Panc1 (cell line): ENCODE results near the gene GC. TPM values are rescaled to one million over a fixed set of nuclear protein-coding genes. Genes with fewer than 3 reads are reported as not detected.

Source experiments
- ATAC-seq: fragments of 200-7000 bp; cut with Tn5 transposase; 2 replicates; pipeline ENCODE4 v1.9.1; 2020; ENCODE audit warnings: mild to moderate bottlenecking, moderate library complexity
- BruUV-seq: library from RNA; stranded (reverse); fragments of 400-500 nt; replicated peaks from 2 replicates; lab custom pipeline; 2021; lab: Mats Ljungman, UMichigan
- CTCF ChIA-PET: fragments of 300-600 bp; sonication (Branson Sonifier 250); formaldehyde crosslinking; loops from one replicate; lab custom pipeline; 2022; ENCODE audit warnings: antibody characterized with exemption; lab: Charles Lee
- POLR2A ChIA-PET: fragments of 300-600 bp; sonication (Branson Sonifier 250); formaldehyde crosslinking; loops from one replicate; lab custom pipeline; 2022; ENCODE audit warnings: antibody characterized with exemption; lab: Charles Lee
- DNase-seq: peaks from one replicate; pipeline ENCODE4 v3.0.0-alpha.2; 2010; ENCODE audit warnings: low read depth, low spot score
- H3K27ac ChIP-seq: 2 replicates; pipeline ENCODE4 v1.5.1; 2011; ENCODE audit warnings: mild to moderate bottlenecking, low read length, inconsistent platforms
- H3K27me3 ChIP-seq: fragments of 200-500 bp; sonication (Bioruptor generic); 2 replicates; pipeline ENCODE4 v1.6.0; 2014; ENCODE audit warnings: low read length, inconsistent platforms; ENCODE audit not compliant: control insufficient read depth, insufficient read depth
- H3K36me3 ChIP-seq: fragments of 200-500 bp; sonication (Bioruptor generic); 2 replicates; pipeline ENCODE4 v1.5.1; 2014; ENCODE audit warnings: inconsistent platforms, mild to moderate bottlenecking, low read length, moderate library complexity; ENCODE audit not compliant: control insufficient read depth, insufficient read depth
- H3K4me1 ChIP-seq: 2 replicates; pipeline ENCODE4 v1.5.1; 2011; ENCODE audit warnings: inconsistent platforms, mild to moderate bottlenecking, low read length, moderate library complexity; ENCODE audit not compliant: control insufficient read depth, insufficient read depth
- H3K4me3 ChIP-seq, 2 experiments: 2 replicates each; pipeline ENCODE4 v1.5.1; 2011 to 2012; ENCODE audit warnings: low read depth in 2 of 2, low read length in 2 of 2, mild to moderate bottlenecking in 2 of 2, inconsistent platforms in 1 of 2, moderate library complexity in 1 of 2
- H3K9me3 ChIP-seq: fragments of 200-500 bp; sonication (Bioruptor generic); 2 replicates; pipeline ENCODE4 v1.5.1; 2014; ENCODE audit warnings: low read depth, mild to moderate bottlenecking, inconsistent platforms, low read length, moderate library complexity; ENCODE audit not compliant: control insufficient read depth, insufficient read depth
- POLR2AphosphoS5 ChIP-seq: IDR thresholded peaks from 2 replicates; pipeline ENCODE4 v1.6.1; 2012; ENCODE audit warnings: mild to moderate bottlenecking, low read depth, low read length, moderate library complexity
- REST ChIP-seq, 2 experiments: IDR thresholded peaks; 2 replicates each; pipeline ENCODE4 v1.6.1; 2011 to 2012; ENCODE audit warnings: low read depth in 2 of 2, control low read depth in 1 of 2, low read length in 1 of 2, mild to moderate bottlenecking in 1 of 2, moderate library complexity in 1 of 2; ENCODE audit not compliant: insufficient read depth in 1 of 2
- SIN3A ChIP-seq: IDR thresholded peaks from 2 replicates; pipeline ENCODE4 v1.6.1; 2012; ENCODE audit warnings: low read depth, mild to moderate bottlenecking, low read length, moderate library complexity, borderline replicate concordance; ENCODE audit not compliant: insufficient read depth
- TCF7L2 ChIP-seq: IDR thresholded peaks from 2 replicates; pipeline ENCODE4 v1.6.1; 2011; ENCODE audit warnings: mild to moderate bottlenecking, low read depth, low read length, inconsistent platforms
- in situ Hi-C: cut with HindIII; loops from 2 replicates; pipeline ENCODE4 v1.10.0; 2016; ENCODE audit warnings: low sequenced_read_pairs, low pct_unique_long_range_greater_than_20kb
- intact Hi-C: fragments of 100-400 bp; cut with micrococcal nuclease; formaldehyde crosslinking; loops from one replicate; pipeline ENCODE4 v1.10.0; 2022; ENCODE audit not compliant: unreplicated experiment
- total RNA-seq: library from RNA; stranded (reverse); gene quantifications from one replicate; pipeline ENCODE4 v1.2.1, GENCODE V29; 2021; ENCODE audit not compliant: unreplicated experiment
- TF ChIP-seq, protein P1 (sequence below): fragments of 450-650 bp; IDR thresholded peaks from 2 replicates; pipeline ENCODE4 v1.5.1; 2017; ENCODE audit warnings: mild to moderate bottlenecking

Gene GC
- total RNA-seq, 1 experiment from 2014 or later, result 0.31 TPM

- POLR2A ChIA-PET, result no interaction called here
- in situ Hi-C loops, result no loop called here
- Histone ChIP-seq H3K9me3 (no peaks in the 10 kb centered on the region), H3K4me3 (no peak overlapping the region), H3K27me3 (no peaks in the 10 kb centered on the region), H3K4me1 (no peaks in the 10 kb centered on the region), H3K27ac (no peak overlapping the region), H3K36me3 (no peaks in the 10 kb centered on the region)
- intact Hi-C loops, result no loop called here
- BruUV-seq, result no TSS peak
- no peak for DNase-seq
- no peak for ATAC-seq
- CTCF ChIA-PET, result no interaction called here
- TF ChIP-seq TCF7L2 (no peak), REST (IDR thresholded peaks at IDR 0.05; ENCODE audit: insufficient read depth in 1 of 2, low read depth in 2 of 2, low read length in 1 of 2) (no peak), POLR2AphosphoS5 (no peak), SIN3A (no peak)
- TF ChIP-seq, protein P1, sequence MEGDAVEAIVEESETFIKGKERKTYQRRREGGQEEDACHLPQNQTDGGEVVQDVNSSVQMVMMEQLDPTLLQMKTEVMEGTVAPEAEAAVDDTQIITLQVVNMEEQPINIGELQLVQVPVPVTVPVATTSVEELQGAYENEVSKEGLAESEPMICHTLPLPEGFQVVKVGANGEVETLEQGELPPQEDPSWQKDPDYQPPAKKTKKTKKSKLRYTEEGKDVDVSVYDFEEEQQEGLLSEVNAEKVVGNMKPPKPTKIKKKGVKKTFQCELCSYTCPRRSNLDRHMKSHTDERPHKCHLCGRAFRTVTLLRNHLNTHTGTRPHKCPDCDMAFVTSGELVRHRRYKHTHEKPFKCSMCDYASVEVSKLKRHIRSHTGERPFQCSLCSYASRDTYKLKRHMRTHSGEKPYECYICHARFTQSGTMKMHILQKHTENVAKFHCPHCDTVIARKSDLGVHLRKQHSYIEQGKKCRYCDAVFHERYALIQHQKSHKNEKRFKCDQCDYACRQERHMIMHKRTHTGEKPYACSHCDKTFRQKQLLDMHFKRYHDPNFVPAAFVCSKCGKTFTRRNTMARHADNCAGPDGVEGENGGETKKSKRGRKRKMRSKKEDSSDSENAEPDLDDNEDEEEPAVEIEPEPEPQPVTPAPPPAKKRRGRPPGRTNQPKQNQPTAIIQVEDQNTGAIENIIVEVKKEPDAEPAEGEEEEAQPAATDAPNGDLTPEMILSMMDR, result no peak; the same call in 1 of the 2 replicates
These were observed 11.3 kb downstream of the GC start for GRCh38 chr4:71772592-71772991.

DNA sequence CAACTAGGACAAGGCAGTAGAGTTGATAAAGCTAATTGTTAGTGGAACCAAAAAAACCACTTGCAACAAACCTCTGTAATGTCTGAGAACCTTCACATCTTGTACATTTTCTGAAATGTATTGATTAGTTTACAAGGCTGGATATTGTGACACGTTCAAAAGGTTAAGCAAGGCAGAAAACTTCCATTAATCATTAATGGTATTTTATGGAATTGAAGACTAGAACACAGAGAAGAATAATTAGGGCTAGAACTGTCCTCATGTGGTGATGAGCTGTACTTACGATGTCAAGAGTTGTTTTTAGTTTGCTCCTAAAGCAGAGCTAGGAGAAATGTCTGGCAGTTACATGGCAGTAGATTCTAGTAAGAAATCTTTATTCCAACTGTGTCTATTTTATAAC is 12.3 kb downstream of the GC start:
- no peaks in the 10 kb centered on the region for H3K4me1 ChIP-seq
- intact Hi-C loops (no loop called here), in situ Hi-C loops (no loop called here)
- CTCF ChIA-PET, result no interaction called here
- TF ChIP-seq TCF7L2, result no peak
- TF ChIP-seq REST (IDR thresholded peaks at IDR 0.05; ENCODE audit: insufficient read depth in 1 of 2, low read depth in 2 of 2, low read length in 1 of 2), result no peak
- TF ChIP-seq, protein P1, result no peak
- no peak for TF ChIP-seq POLR2AphosphoS5
- TF ChIP-seq SIN3A, result no peak
- no peaks in the 10 kb centered on the region for H3K9me3 ChIP-seq
- POLR2A ChIA-PET, result no interaction called here
- no peaks in the 10 kb centered on the region for H3K27me3 ChIP-seq
- no peak for ATAC-seq
- DNase-seq, result no peak
- no TSS peak for BruUV-seq
- H3K4me3 ChIP-seq, result no peak overlapping the region
- no peaks in the 10 kb centered on the region for H3K36me3 ChIP-seq
- H3K27ac ChIP-seq, result no peak overlapping the region
